ENCODE results near the gene TM7SF3. TPM values are rescaled to one million over a fixed set of nuclear protein-coding genes. Genes with fewer than 3 reads are reported as not detected.

The TM7SF3 gene
- total and polyA plus RNA-seq, 2 donors (not counting 3 experiments of a cell fraction or from before 2014, with no cell fraction given), result 54.8 to 70.7 TPM

GRCh38 chr12:26978801-26979200 is 35.4 kb downstream of the TM7SF3 start:
- no peaks in the 10 kb centered on the region for H3K9me1 ChIP-seq (replicated peaks; ENCODE audit: control insufficient read depth, extremely low read depth, insufficient read depth, low read length)
- no peaks in the 10 kb centered on the region for H3K27me3 ChIP-seq (ENCODE audit: control insufficient read depth in 2 of 2, insufficient read depth in 2 of 2, low read length in 2 of 2)
- H2AFZ ChIP-seq (ENCODE audit: low read depth, low read length), result no peak overlapping the region
- H3K4me1 ChIP-seq (ENCODE audit: control insufficient read depth, extremely low read depth, insufficient read depth, low read length), result no peaks in the 10 kb centered on the region
- FAIRE-seq, result no peak
- ChIA-PET POLR2A (interaction anchor here (0.6 kb wide), 1 partner anchor 12 kb away, joined by 3 read pairs; no protein-coding TSS in a partner anchor), CTCF (interaction anchor here (1.0 kb wide), 1 partner anchor 9 kb away, joined by 3 read pairs; no protein-coding TSS in a partner anchor)
- H4K20me1 ChIP-seq (replicated peaks; ENCODE audit: control insufficient read depth, extremely low read depth, insufficient read depth, low read length), result no peaks in the 10 kb centered on the region
- peaks cover 1 to 3% of the 10 kb centered on the region in 2 experiments for H3K36me3 ChIP-seq (ENCODE audit: control insufficient read depth in 2 of 2, extremely low read depth in 1 of 2, insufficient read depth in 2 of 2, low read length in 2 of 2)
- no peak for DNase-seq (ENCODE audit: low read depth, low spot score)
- no peak overlapping the region for H3K9ac ChIP-seq (replicated peaks; ENCODE audit: extremely low read depth, insufficient read depth, low read length)
- BruUV-seq (replicated peaks), result no TSS peak
- H3K4me2 ChIP-seq (ENCODE audit: insufficient read depth, low read length), result no peak overlapping the region
- TF ChIP-seq EZH2 (IDR thresholded peaks at IDR 0.05; ENCODE audit: borderline replicate concordance, low read depth, low read length, severe bottlenecking), result no peak
- TF ChIP-seq MYC (IDR thresholded peaks at IDR 0.05; ENCODE audit: low read depth, low read length), result no peak
- no peak for TF ChIP-seq GATA2 (IDR thresholded peaks at IDR 0.05; ENCODE audit: insufficient read depth, insufficient read length, low read depth, low read length)
- no peak for TF ChIP-seq CTCF (IDR thresholded peaks at IDR 0.05; ENCODE audit: extremely low read depth in 1 of 2, insufficient read depth in 1 of 2, low read depth in 1 of 2, low read length in 2 of 2)
- no peak for TF ChIP-seq FOS (IDR thresholded peaks at IDR 0.05; ENCODE audit: borderline replicate concordance, insufficient read depth, low read length)
- TF ChIP-seq POLR2AphosphoS5 (IDR thresholded peaks at IDR 0.05; ENCODE audit: insufficient read depth, low read depth, low read length), result no peak
- no peak for TF ChIP-seq MAX (IDR thresholded peaks at IDR 0.05; ENCODE audit: insufficient read depth, insufficient read length)
- TF ChIP-seq POLR2A (IDR thresholded peaks at IDR 0.05; ENCODE audit: low read depth, low read length), result no peak
- no peak for TF ChIP-seq JUN (IDR thresholded peaks at IDR 0.05; ENCODE audit: borderline replicate concordance, insufficient read depth, insufficient read length, low read depth)
- H3K27ac ChIP-seq (ENCODE audit: insufficient read depth, low read depth, low read length), result no peak overlapping the region
- intact Hi-C loops (cut with micrococcal nuclease), result no loop called here
- no peak overlapping the region for H3K4me3 ChIP-seq (replicated peaks in 1 of 3; ENCODE audit: insufficient read depth in 1 of 3, low read depth in 1 of 3, low read length in 3 of 3)
- no peaks in the 10 kb centered on the region for H3K79me2 ChIP-seq (ENCODE audit: control insufficient read depth, insufficient read depth, low read length)
- H3K9me3 ChIP-seq (replicated peaks; ENCODE audit: control insufficient read depth, insufficient read depth, low read length), result no peaks in the 10 kb centered on the region
- dilution Hi-C loops (cut with MboI; ENCODE audit: extremely low pct_ligation_motif_present, low sequenced_read_pairs), result no loop called here

All from endothelial cell of umbilical vein (primary cell).